Adipocyte (in vitro differentiated cells): Measurements from ENCODE around the gene DPH7.

Experiments used
- DNase-seq: peaks from one replicate; pipeline ENCODE4 v3.0.0-alpha.2; 2015; ENCODE audit warnings: low read depth
- H3K27me3 ChIP-seq: replicated peaks from 2 replicates; pipeline ENCODE4 v1.7.0; 2013; ENCODE audit warnings: mild to moderate bottlenecking, low read length, moderate library complexity; ENCODE audit not compliant: control insufficient read depth, insufficient read depth
- H3K36me3 ChIP-seq: 2 replicates; pipeline ENCODE4 v1.7.0; 2013; ENCODE audit warnings: low read length, mild to moderate bottlenecking, moderate library complexity; ENCODE audit not compliant: control insufficient read depth, insufficient read depth, severe bottlenecking
- H3K4me1 ChIP-seq: 2 replicates; pipeline ENCODE4 v1.7.0; 2013; ENCODE audit warnings: mild to moderate bottlenecking, low read length, moderate library complexity; ENCODE audit not compliant: control insufficient read depth, insufficient read depth
- H3K4me3 ChIP-seq: 2 replicates; pipeline ENCODE4 v1.7.0; 2013; ENCODE audit warnings: mild to moderate bottlenecking, low read length, moderate library complexity
- H3K9ac ChIP-seq: 2 replicates; pipeline ENCODE4 v1.7.0; 2013; ENCODE audit warnings: mild to moderate bottlenecking, low read length, moderate library complexity
- H3K9me3 ChIP-seq: 2 replicates; pipeline ENCODE4 v1.7.0; 2013; ENCODE audit warnings: mild to moderate bottlenecking, low read length, moderate library complexity; ENCODE audit not compliant: control insufficient read depth

Gene DPH7

DNA sequence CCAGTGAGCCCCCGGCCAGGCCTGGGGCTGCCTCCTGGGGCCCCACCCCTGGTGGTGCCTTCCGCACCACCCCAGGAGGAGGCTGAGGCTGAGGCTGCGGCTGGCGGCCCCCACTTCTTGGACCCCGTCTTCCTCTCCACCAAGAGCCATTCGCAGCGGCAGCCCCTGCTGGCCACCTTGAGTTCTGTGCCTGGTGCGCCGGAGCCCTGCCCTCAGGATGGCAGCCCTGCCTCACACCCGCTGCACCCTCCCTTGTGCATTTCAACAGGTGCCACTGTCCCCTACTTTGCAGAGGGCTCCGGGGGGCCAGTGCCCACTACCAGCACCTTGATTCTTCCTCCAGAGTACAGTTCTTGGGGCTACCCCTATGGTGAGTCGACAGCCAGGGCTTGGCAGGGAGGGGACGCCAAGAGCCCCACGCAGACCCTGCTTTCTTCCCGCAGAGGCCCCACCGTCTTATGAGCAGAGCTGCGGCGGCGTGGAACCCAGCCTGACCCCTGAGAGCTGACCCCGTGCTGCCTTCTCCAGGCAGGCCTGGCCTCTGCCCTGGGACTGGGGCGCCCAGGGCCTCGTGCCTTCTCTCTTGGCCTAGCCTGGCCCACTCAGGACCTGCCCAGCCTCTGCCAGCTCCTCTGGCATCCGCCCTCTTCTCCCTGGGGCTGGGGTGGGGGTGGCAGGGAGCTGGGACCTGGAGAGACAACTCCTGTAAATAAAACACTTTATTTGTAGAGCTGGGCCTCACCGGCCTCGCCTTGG lies 36.1 kb upstream of the DPH7 start:
- no peak overlapping the region for H3K9ac ChIP-seq
- no peaks in the 10 kb centered on the region for H3K27me3 ChIP-seq
- peaks cover 28% of the 10 kb centered on the region for H3K36me3 ChIP-seq
- no peaks in the 10 kb centered on the region for H3K9me3 ChIP-seq
- DNase-seq, result no peak
- H3K4me3 ChIP-seq, result no peak overlapping the region
- H3K4me1 ChIP-seq, result peaks cover 21% of the 10 kb centered on the region

DNA sequence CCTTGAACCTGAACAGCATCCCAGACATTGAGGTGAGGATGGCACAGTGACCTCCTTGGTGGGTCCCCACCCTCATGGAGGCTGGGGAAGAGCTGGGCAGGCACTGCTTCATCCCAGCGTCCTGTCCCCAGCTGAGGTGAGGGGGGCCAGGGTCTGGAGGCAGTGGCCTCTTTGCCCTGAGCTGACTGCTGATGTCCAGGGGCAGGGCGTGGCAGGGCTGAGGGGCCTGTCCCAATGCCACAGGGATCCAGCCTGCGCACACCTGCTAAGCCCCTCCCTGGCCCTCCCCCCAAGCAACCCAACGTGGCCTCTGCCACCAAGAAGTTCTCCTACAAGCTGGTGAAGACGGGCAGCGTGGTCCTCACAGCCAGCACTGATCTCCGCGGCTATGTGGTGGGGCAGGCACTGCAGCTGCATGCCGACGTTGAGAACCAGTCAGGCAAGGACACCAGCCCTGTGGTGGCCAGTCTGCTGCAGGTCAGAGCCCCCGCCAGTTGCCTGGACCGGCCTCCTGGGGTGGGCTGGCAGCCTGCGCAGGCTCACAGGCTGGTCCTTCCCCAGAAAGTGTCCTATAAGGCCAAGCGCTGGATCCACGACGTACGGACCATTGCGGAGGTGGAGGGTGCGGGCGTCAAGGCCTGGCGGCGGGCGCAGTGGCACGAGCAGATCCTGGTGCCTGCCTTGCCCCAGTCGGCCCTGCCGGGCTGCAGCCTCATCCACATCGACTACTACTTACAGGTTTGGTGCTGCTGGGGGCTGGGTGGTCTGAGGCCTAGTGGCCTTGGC lies 35.2 kb upstream of the DPH7 start:
- Histone ChIP-seq H3K9ac (no peak overlapping the region), H3K27me3 (no peaks in the 10 kb centered on the region), H3K36me3 (peaks cover 28% of the 10 kb centered on the region), H3K4me3 (no peak overlapping the region), H3K4me1 (peaks cover 20% of the 10 kb centered on the region), H3K9me3 (no peaks in the 10 kb centered on the region)
- no peak for DNase-seq

DNA sequence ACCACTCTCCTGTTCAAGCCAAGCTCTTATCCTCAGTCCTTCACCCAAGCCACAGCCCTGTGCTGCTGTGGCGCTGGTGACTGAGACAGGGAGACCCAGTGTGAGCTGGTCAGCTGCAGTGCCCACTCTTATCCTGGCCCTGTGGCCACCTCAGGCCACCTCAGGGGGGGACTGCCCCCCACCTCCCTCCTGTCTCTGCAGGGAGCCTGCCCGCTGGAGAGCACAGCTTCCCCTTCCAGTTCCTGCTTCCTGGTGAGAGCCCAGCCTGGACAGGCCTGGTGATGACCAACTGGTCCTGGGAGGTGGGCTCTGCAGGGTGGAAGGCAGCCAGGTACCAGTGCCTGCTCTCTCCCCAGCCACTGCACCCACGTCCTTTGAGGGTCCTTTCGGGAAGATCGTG lies 34.5 kb upstream of the DPH7 start:
- Histone ChIP-seq H3K9me3 (no peaks in the 10 kb centered on the region), H3K4me3 (no peak overlapping the region), H3K4me1 (peaks cover 20% of the 10 kb centered on the region), H3K27me3 (no peaks in the 10 kb centered on the region), H3K36me3 (peaks cover 28% of the 10 kb centered on the region), H3K9ac (no peak overlapping the region)
- DNase-seq, result no peak

GRCh38 chr9:137612741-137613142 lies 34.0 kb upstream of the DPH7 start:
- Histone ChIP-seq H3K36me3 (peaks cover 28% of the 10 kb centered on the region), H3K9me3 (no peaks in the 10 kb centered on the region), H3K4me1 (peaks cover 18% of the 10 kb centered on the region), H3K27me3 (no peaks in the 10 kb centered on the region), H3K4me3 (no peak overlapping the region), H3K9ac (no peak overlapping the region)
- DNase-seq, result no peak

DNA sequence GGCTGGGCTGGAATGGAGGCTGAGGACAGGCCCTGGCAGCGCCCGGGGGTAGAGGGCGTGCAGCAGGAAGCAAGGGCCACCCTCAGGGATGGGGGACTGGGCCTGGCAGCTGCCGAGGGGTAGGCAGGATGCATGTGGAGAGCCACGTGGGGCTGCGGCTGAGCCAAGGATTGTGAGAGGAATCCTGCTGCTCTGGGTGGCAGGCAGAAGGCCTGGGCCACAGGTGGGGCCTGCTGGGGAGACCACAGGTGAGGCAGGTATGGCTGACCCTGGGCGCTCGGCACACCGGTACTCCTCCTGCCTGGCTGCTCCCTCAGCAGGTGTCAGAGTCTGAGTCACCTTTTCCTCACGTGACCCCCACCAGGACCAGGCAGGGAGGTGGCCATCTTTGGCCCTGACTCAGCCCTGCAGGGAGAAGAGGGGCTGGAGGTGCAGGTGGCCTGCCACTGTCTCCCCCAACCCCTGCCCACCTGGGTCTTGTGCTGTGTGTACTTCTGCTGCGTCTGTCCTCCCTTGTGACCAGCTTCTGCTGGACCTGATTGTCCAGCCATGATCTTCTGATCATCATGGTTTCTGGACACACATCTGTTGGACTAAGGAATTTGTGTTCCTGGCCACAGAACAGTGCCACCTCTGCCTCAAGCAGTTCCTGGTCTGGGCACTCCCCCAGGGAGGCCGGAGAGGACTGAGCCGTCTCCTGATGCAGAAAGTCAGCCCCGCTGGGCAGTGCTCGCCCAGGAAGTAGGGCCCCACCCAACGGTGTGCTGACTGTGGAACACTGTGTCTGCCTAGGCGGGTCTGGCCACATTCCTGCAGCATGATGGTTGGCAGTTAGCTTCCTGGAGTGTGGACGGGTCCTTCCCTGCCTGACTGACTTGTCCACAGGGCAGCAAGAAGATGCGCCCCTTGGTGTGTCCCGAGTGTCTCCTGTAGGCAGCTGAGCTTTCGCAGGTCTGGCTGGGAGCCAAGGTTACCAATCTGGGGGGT lies 33.2 kb upstream of the DPH7 start:
- H3K4me3 ChIP-seq, result no peak overlapping the region
- peaks cover 19% of the 10 kb centered on the region for H3K4me1 ChIP-seq
- peak; percentile 72 for DNase-seq
- no peaks in the 10 kb centered on the region for H3K27me3 ChIP-seq
- no peaks in the 10 kb centered on the region for H3K9me3 ChIP-seq
- H3K9ac ChIP-seq, result no peak overlapping the region
- peaks cover 28% of the 10 kb centered on the region for H3K36me3 ChIP-seq

- Histone ChIP-seq H3K9ac (no peak overlapping the region), H3K4me3 (no peak overlapping the region), H3K27me3 (no peaks in the 10 kb centered on the region), H3K36me3 (peaks cover 22% of the 10 kb centered on the region), H3K9me3 (no peaks in the 10 kb centered on the region), H3K4me1 (peaks cover 25% of the 10 kb centered on the region)
- no peak for DNase-seq
Observed at GRCh38 chr9:137610944-137611343, 32.2 kb upstream of the DPH7 start.

DNA sequence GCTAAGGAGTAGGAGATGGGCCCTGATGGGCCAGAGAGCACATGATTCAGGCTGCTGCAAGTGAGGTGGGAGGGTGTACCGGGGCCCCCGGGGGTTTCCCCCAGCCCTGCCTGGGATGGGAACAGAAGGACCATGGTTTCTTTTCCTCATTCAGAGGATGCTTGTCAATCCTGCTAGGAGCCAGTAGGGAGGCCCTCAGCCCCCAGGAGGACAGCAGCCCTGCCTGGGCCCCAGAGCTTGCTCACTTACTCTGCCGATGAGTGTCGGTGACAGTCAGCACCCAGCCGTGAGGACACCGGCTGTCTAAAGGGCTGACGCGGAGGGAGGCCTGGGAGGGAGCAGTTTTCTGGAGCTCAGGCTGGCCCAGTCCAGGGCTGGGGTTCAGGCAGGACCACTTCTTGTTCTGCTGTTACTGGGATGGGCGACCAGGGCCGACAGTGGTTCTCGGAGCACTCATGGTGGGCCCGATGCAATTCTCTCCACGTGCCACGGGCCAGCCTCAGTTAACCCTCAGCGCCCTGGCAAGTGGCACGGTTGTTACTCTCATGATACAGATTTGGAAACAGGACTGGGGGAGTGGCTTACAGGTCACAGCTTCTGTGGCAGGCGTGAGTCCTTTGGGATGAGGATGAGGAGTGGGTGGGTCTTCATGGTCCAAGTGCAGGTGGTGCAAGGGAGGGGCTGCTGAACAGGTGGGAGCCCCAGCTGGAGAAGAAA lies 28.6 kb upstream of the DPH7 start:
- H3K4me1 ChIP-seq, result peaks cover 19% of the 10 kb centered on the region
- H3K4me3 ChIP-seq, result peak overlapping the region; percentile 83
- H3K9ac ChIP-seq, result peak overlapping the region; percentile 83
- peak; percentile 29 for DNase-seq
- H3K27me3 ChIP-seq, result no peaks in the 10 kb centered on the region
- no peaks in the 10 kb centered on the region for H3K36me3 ChIP-seq
- no peaks in the 10 kb centered on the region for H3K9me3 ChIP-seq

- Histone ChIP-seq H3K4me3 (peak overlapping the region; percentile 83), H3K36me3 (no peaks in the 10 kb centered on the region), H3K9ac (peak overlapping the region; percentile 83), H3K27me3 (no peaks in the 10 kb centered on the region), H3K9me3 (no peaks in the 10 kb centered on the region), H3K4me1 (peaks cover 14% of the 10 kb centered on the region)
- no peak for DNase-seq
Observed at GRCh38 chr9:137606734-137607138, 28.0 kb upstream of the DPH7 start.

DNA sequence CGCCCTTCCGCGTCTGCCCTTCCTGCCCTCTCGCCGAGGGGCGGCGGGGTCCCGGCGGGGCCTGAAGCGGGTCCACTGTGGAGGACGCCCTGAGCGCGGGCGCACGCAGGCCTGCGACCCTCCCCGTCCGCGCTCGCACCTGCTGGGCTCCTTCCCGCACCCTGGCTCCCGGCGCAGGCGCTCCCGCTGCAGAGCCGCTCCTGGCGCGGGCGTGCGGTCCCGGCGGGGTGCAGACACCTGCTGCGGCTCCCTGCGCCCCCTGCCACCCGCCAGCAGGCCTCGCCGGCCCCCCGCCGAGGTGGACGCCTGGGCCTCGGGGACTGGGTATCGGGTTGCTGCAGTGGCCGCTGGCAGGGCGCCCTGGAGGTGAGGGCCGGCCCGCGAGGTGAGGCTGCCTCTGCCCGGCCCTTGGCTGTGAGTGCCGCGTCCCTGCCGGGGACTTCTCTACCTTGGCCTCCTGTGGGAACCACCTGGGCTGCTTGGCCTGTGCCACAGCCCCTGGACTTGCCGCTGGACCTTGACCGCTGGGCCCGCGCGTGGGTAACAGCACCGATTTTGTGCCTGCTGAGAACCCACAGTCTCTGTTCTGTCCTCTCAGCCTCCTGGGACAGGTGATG lies 27.4 kb upstream of the DPH7 start:
- no peaks in the 10 kb centered on the region for H3K36me3 ChIP-seq
- H3K27me3 ChIP-seq, result no peaks in the 10 kb centered on the region
- H3K4me3 ChIP-seq, result peak overlapping the region; percentile 83
- peak overlapping the region; percentile 83 for H3K9ac ChIP-seq
- peaks cover 14% of the 10 kb centered on the region for H3K4me1 ChIP-seq
- DNase-seq, result peak; percentile 37
- H3K9me3 ChIP-seq, result no peaks in the 10 kb centered on the region
